Muscle of arm (tissue), 12 donors: ENCODE data around the gene ZBTB7B. TPM values are rescaled to one million over a fixed set of nuclear protein-coding genes. Genes with fewer than 3 reads are reported as not detected.

Experiments
- DNase-seq: peaks from one replicate; pipeline ENCODE4 v3.0.0-alpha.2; 2013
- polyA plus RNA-seq, 12 donors: library from polyadenylated mRNA; unstranded; fragments of 120-200 nt; gene quantifications; one replicate each; pipeline ENCODE4 v1.2.1, GENCODE V29; 2013; ENCODE audit not compliant: insufficient read length in 12 of 12

The ZBTB7B gene
- polyA plus RNA-seq, 12 donors: 3.9 to 32.4 (median 8.5) TPM; not detected in 1

- peak; percentile 57 for DNase-seq
These were observed 694 bp downstream of the ZBTB7B start for GRCh38 chr1:155003227-155003765.

- DNase-seq: peak; percentile 56
These were observed 1.3 kb downstream of the ZBTB7B start for GRCh38 chr1:155003766-155004351.

GRCh38 chr1:155004352-155005075 is 1.9 kb downstream of the ZBTB7B start:
- no peak for DNase-seq

GRCh38 chr1:155005076-155006011 is 2.7 kb downstream of the ZBTB7B start:
- no peak for DNase-seq

- DNase-seq: no peak
These were observed 4.0 kb downstream of the ZBTB7B start for GRCh38 chr1:155006601-155007101.

GRCh38 chr1:155007251-155007828 is 4.7 kb downstream of the ZBTB7B start:
- DNase-seq: no peak

GRCh38 chr1:155008015-155008941 is 5.7 kb downstream of the ZBTB7B start:
- no peak for DNase-seq

GRCh38 chr1:155009221-155009711 is 6.7 kb downstream of the ZBTB7B start:
- DNase-seq: no peak

- no peak for DNase-seq
These were observed 7.1 kb downstream of the ZBTB7B start for GRCh38 chr1:155009742-155010141.

GRCh38 chr1:155010211-155010918 is 7.8 kb downstream of the ZBTB7B start:
- no peak for DNase-seq

- DNase-seq: no peak
These were observed 8.4 kb downstream of the ZBTB7B start for GRCh38 chr1:155011004-155011416.

GRCh38 chr1:155011437-155012025 is 8.9 kb downstream of the ZBTB7B start:
- DNase-seq: no peak

GRCh38 chr1:155012026-155012546 is 9.5 kb downstream of the ZBTB7B start:
- DNase-seq: no peak

GRCh38 chr1:155012776-155013602 is 10.4 kb downstream of the ZBTB7B start:
- no peak for DNase-seq

GRCh38 chr1:155013632-155014031 is 11.0 kb downstream of the ZBTB7B start:
- DNase-seq: no peak

GRCh38 chr1:155014709-155015508 is 12.3 kb downstream of the ZBTB7B start:
- no peak for DNase-seq
